CD4-positive, alpha-beta T cell treated with Interleukin-15 for 1 hour (primary cell): ENCODE data around the gene DNAJC30.
A peak's percentile ranks its signal among the peaks of the same experiment; 100 is the strongest.
"Not testable (repeated sequence)": the region's sequence is repeated elsewhere in the genome, so short reads cannot be mapped to it uniquely, and the experiment has no call there.

Source experiments
- DNase-seq: peaks from one replicate; pipeline ENCODE4 v3.0.0-alpha.2; 2020

DNAJC30 gene

DNA sequence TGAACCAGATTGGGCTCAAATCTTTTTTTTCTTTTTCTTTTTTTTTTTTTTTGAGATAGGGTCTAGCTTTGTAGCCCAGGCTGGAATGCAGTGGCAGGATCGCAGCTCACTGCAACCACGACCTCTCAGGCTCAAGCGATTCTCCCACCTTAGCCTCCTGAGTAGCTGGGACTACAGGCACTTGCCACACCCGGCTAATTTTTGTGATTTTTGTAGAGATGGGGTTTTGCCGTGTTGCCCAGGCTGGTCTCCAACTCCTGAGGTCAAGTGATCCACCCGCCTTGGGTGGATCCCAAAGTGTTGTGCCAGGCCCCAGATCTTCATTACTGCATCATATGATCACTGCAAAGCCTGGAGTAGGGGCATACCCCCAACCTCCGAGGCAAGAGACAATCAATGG, 2.8 kb downstream of the DNAJC30 start:
- no peak for DNase-seq

- DNase-seq = no peak
Measured at GRCh38 chr7:73679709-73680108, 3.5 kb downstream of the DNAJC30 start.

- no peak for DNase-seq
Measured at GRCh38 chr7:73678862-73679261, 4.4 kb downstream of the DNAJC30 start.

DNA sequence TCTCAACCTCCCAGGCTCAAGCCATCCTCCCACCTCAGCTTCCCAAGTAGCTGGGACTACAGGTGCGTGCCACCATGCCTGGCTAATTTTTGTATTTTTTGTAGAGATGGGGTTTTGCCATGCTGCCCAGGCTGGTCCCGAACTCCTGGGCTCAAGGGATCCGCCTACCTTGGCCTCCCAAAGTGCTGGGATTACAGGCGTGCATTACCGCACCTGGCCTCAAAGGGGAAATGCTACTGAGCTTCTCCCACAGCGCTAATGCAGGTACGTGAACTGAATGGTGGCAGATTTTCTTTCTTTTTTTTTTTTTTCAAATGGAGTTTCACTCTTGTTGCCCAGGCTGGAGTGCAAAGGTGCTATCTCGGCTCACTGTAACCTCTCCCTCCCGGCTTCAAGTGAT, 7.2 kb downstream of the DNAJC30 start:
- DNase-seq = not testable (repeated sequence)

DNA sequence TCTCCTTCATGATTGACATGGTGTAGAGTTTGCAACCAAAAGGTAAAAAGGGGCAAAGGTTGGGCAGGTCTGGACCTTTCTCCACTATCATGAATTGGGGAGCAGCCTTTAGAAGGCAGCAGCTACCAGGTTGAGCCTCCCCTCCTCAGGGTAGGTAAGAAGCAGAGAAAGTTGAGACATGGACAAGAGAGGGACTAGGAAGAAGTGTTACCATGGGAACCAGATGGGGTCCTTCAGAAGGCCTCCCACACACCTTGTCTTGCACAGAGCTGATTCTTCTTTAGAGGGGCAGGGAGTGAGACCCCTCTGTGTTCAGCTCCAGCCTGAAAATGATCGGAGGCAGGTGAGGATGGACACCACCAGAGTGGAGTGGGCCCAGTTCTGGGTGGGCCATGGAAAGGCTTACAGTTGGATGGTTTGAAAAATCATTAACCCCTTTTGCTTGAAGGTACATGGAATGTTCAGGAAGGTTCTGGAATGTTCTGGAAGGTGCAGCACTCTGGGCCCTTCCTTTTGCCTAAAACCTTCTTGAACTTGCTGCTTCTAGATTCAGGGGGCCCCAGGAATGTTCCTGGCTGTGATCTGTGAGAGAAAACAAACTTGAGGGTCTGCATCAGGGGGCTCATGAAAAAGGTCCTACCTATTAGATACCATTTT, 8.7 kb downstream of the DNAJC30 start:
- DNase-seq = no peak

GRCh38 chr7:73671857-73672445, 11.3 kb downstream of the DNAJC30 start:
- DNase-seq = no peak

DNA sequence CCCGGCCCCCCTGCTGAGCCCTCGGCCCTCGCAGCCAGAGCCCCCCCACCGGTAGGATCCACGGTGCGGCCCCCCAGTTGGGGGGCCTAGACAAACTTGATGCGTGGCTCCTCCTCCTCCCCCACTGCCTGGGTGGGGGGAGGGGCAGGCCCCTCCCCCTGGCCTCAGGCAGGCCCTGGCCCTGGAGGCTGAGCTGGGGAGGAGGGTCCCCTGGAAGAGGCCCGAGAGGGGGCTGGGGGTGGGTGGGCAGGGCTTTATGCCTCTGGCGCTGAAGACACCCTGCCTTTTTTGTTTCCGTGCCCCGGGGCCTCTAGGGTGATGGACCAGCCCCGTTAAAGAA, 12.0 kb downstream of the DNAJC30 start:
- DNase-seq = no peak

GRCh38 chr7:73669858-73670385, 13.3 kb downstream of the DNAJC30 start:
- DNase-seq = no peak

DNA sequence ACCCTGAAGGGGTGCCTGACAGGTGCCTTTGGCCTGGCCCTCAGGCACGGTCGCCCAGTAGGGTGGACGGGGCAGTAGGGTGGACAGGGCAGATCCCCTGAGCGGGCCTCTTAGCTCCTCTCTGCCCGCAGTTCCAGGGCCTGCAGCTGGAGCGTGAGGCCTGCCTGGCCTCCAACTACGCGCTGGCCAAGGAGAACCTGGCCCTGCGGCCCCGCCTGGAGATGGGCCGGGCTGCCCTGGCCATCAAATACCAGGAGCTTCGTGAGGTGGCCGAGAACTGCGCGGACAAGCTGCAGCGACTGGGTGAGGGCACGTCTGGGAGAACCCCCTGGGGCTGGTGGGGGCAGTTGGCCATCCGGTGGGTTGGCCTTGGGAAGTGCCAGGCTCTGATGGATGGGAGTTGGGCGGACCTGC, 14.0 kb downstream of the DNAJC30 start:
- no peak for DNase-seq

GRCh38 chr7:73668886-73669230, 14.4 kb downstream of the DNAJC30 start:
- no peak for DNase-seq

DNA sequence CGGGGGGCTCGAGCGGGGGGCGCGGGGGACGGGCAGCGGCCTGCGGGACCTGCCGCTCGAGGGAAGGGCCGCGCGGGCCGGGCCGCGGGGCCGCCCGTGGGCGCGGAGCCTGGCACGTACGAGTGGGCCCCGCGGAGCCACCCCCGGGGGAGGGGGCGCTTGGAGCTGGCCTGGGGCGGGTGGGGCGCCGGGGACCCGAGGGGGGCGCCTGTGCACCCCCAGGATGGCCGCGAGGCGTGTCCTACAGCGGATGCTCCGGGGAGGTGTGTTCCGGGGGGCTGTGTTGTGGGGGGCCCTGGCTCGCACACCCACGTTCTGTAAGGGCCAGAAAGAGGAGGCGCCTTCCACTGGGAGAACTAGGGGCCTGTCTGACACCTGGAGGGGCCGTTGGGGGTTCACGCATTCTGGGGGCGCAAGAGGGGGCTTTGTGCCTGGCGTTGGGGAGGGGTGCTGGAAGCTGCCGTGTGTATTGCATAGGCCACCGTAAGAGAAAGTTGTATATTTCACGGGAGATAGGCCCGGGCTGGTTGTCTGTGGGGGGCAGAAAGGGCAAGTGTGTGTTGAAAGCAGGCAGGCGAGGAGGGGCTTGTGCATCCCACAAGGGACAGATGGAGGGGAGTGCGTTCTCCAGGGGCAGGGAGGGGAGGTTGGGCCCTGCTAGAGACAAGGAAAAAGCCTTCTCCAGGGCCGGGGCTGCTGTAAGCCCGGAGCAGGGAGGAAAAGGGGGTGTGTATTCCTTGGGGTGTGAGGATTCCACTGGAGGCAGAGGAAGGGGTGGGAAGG, 15.0 kb downstream of the DNAJC30 start:
- no peak for DNase-seq

DNA sequence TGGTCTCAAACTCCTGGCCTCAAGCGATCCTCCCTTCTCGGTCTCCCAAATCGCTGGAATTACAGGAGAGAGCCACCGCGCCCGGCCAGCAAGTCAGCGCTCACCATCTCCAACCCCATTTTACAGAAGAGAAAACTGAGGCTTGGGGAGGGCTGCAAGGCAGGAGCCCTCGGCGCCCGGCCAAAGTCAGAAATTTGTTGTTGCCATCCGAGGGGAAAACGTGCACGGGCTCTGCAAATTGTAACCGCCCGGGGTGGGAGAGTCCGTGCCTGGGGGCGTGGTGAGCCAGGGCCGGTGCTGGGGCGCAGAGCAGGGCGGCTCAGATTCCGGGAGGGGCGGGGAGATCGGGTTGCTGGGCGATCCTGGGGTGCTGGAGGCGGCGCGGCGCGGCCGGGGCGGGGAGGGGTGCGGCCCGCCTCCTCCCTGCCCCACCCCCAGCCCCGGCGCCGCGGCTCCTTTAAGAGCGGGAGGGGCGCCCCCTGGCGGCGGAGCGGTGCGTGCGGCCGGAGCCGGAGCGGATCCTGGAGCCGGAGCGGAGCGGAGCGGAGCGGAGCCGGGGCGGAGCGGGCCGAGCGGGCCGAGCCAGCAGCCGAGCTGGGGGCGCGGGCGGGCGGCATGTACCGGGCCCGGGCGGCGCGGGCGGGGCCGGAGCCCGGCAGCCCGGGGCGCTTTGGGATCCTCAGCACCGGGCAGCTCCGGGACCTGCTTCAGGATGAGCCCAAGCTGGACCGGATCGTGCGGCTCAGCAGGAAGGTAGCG, 15.7 kb downstream of the DNAJC30 start, which contains the start of gene VPS37D:
VPS37D (plus strand) TSS at position 488 of the 759 bp plus-strand sequence; CDS start at position 616, 128 bp downstream.
- DNase-seq = peak; percentile 91

- DNase-seq = no peak
Measured at GRCh38 chr7:73663033-73663432, 20.2 kb downstream of the DNAJC30 start.

GRCh38 chr7:73660594-73660993, 22.7 kb downstream of the DNAJC30 start:
- not testable (repeated sequence) for DNase-seq

DNA sequence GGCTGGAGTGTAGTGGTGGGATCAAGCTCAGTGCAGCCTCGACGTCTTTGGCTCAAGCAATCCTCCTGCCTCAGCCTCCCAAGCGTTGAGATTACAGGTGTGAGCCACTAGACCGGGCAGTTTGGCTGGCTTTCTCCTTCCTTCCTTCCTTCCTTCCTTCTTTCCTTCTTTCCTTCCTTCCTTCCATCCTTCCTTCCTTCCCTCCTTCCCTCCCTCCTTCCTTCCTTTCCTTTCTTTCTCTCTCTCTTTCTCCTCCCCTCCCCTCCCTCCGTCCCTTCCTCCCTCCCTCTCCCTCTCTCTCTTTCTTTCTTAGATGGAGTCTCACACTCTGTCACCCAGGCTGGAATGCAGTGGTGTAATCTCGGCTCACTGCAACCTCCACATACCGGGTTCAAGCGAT, 23.3 kb downstream of the DNAJC30 start:
- no peak for DNase-seq

- DNase-seq = not testable (repeated sequence)
Measured at GRCh38 chr7:73655309-73655708, 27.9 kb downstream of the DNAJC30 start.

DNA sequence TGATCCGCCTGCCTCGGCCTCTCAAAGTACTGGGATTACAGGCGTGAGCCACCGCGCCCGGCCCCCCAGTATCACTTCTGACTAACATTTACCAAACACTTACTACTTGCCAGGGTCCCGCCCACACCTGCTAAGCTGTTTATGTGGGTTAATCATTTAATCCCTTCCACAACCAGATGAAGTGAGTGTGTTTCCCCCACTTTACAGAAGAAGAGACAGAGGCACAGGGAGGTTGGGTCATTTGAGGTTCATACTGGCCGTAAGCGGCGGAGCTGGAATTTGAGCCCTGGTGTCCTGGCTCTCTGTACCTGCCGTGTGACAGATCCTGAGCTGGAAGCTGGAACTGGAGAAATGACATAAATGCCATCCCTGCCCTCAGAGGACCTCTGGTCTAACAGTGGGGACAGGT, 30.7 kb downstream of the DNAJC30 start:
- no peak for DNase-seq

DNA sequence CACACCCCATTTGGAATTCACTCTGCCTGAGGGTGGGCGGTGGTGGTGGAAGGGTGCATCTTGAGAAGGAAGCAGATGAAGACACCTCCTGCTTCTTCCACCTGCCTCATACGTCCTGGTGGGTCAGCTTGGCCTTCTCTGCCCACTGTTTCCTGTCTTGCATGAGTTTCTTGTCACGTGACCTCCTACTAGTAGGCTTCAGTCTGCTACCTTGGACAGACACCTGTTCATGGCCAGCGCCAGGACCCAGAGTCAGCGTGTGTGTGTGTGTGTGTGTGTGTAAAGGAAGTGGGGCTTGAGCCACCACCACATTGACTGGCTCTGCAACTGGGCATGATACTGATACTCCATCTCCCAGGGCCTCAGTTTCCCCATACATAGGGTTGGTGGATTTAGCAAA, 32.7 kb downstream of the DNAJC30 start:
- DNase-seq = no peak

DNA sequence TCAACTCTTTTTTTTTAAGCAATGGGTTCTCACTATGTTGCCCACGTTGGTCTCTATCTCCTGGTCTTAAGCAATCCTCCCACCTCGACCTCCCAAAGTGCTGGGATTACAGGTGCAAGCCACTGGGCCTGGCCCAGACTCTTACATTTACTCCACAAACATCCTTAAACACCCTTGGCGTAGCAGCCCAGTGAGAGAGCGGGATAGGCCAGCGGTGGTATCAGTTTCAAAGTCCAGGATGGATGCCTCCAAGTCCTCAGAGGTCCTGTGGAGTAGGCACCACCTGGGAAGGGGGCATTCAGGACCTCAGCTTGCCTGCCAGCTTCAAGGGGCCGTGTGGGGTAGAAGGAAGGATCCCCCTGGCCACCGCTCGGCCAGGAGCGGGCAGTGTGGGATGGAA, 33.7 kb downstream of the DNAJC30 start:
- no peak for DNase-seq

DNA sequence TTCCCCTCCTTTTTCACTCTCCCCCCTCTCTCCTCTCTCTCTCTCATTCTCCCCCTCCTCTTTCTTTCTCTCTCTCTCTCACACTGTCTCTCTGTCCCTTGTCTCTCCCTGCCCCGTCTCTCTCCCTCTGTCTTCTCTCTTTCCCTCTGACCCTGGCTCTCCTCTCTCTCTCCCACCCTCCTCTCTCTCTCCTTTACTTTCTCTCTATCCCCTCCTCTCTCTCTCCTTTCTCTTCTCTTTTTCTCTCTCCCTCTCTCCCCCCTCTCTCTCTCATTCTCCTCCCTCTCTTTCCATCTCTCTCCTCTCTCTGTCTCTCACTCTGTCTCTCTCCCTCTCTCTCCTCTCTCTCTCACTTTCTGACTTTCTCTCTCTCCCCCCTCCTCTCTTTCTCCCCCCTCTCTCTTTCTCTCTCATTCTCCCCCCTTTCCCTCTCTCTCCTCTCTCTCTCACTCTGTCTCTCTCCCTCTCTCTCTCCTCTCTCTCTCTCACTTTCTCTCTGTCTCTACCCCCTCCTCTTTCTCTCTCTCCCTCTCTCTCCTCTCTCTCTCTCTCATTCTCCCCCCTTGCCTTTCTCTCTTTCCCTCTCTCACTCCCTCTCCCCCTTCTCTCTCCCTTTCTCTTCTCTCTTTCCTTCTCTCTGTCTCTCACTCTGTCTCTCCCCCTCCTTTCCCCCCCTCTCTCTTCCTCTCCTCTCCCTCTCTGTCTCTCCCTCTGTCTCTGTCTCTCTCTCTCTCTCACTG, 34.5 kb downstream of the DNAJC30 start:
- no peak for DNase-seq

GRCh38 chr7:73647725-73648592, 35.3 kb downstream of the DNAJC30 start:
- no peak for DNase-seq
